Gastrocnemius medialis (tissue), 4 donors: Measurements from ENCODE around the gene ZC3H15. TPM values are rescaled to one million over a fixed set of nuclear protein-coding genes. Genes with fewer than 3 reads are reported as not detected.

Experiments
- ATAC-seq, 2 donors: fragments of 150-250 bp; one replicate each; pipeline ENCODE4 v1.9.1; 2016
- DNase-seq, 2 donors: peaks; one replicate each; pipeline ENCODE4 v3.0.0-alpha.2; 2019
- H3K27ac ChIP-seq, 4 donors: fragments of 200-600 bp; sonication (generic); 1 replicate in 1 of 4; 2 replicates in 3 of 4; pipeline ENCODE4 v1.5.1; 2016 to 2018; ENCODE audit warnings: mild to moderate bottlenecking in 2 of 4, moderate library complexity in 1 of 4
- H3K27me3 ChIP-seq, 3 donors: fragments of 200-600 bp; sonication (generic) in 2 of 3; 1 replicate in 1 of 3; 2 replicates in 2 of 3; pipeline versions ENCODE4 v1.5.1 to v1.6.0; 2016 to 2019; ENCODE audit warnings: mild to moderate bottlenecking in 1 of 3, moderate library complexity in 1 of 3
- H3K36me3 ChIP-seq, 2 donors: fragments of 200-600 bp; sonication (generic) in 1 of 2; one replicate each; pipeline ENCODE4 v1.5.1; 2017 to 2018
- H3K4me1 ChIP-seq, 2 donors: fragments of 200-600 bp; sonication (generic) in 1 of 2; one replicate each; pipeline ENCODE4 v1.5.1; 2016 to 2017; ENCODE audit warnings: mild to moderate bottlenecking in 2 of 2
- H3K4me3 ChIP-seq, 4 donors: fragments of 200-600 bp; sonication (generic) in 3 of 4; 1 replicate in 1 of 4; 2 replicates in 3 of 4; pipeline ENCODE4 v1.5.1; 2016 to 2019; ENCODE audit warnings: mild to moderate bottlenecking in 2 of 4
- H3K9me3 ChIP-seq, 3 donors: fragments of 200-600 bp; sonication (generic) in 2 of 3; 1 replicate in 1 of 3; 2 replicates in 2 of 3; pipeline ENCODE4 v1.5.1; 2016 to 2019
- POLR2A ChIP-seq, 2 donors: fragments of 450-650 bp; IDR thresholded peaks; one replicate each; pipeline ENCODE4 v1.6.1; 2017; ENCODE audit warnings: antibody characterized with exemption in 2 of 2, mild to moderate bottlenecking in 2 of 2, moderate library complexity in 2 of 2
- in situ Hi-C, 4 donors: fragments of 200-750 bp; cut with MboI; loops; one replicate each; pipeline versions ENCODE4 v1.15.0 to v1.8.0; 2017; ENCODE audit warnings: low sequenced_read_pairs in 4 of 4
- intact Hi-C: fragments of 100-400 bp; cut with DNase I; formaldehyde crosslinking; loops from one replicate; pipeline ENCODE4 v1.15.1; 2023; ENCODE audit warnings: low total_unique reads
- total RNA-seq, 4 donors: library from RNA; depleted of rRNA; stranded (reverse); fragments of >200 nt; gene quantifications; one replicate each; pipeline versions ENCODE4 v1.1.0 to v1.2.3, GENCODE V29; 2016
- TF ChIP-seq, protein P1 (sequence below), 5 experiments: fragments of 450-650 bp in 3 of 5; fragments of 200-600 bp in 2 of 5; sonication (generic) in 2 of 5; IDR thresholded peaks in 4 of 5; conservative IDR thresholded peaks in 1 of 5; 1 replicate in 4 of 5; 2 replicates in 1 of 5; pipeline ENCODE4 v1.5.1; 2016 to 2019; ENCODE audit warnings: antibody characterized with exemption in 5 of 5, mild to moderate bottlenecking in 3 of 5, moderate library complexity in 3 of 5

Gene ZC3H15
- total RNA-seq, 4 donors from 2014 or later, result 56.3 to 68.9 (median 63.0) TPM

DNA sequence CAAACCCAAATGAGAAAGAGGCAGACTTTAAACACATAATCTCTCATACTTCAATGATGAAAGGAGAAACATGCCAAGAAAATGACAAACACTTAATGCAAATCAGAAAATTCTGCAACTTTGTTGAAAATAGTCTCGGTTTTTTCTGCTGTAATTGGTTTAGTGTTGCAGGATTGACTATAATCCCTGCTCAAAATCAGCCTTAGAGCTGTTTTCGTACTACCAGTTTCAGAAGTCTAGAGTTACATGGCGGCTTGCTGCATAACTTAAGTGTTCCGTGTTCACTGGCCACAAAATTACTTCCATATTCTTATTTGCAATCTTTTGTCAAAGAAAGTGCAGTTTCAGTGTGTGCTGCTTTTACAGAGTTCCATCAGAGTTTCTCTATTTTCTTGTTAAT, 54.9 kb downstream of the ZC3H15 start:
- in situ Hi-C loops (no loop called here), intact Hi-C loops (no loop called here)
- DNase-seq (no peak), ATAC-seq (no peak)
- Histone ChIP-seq H3K9me3 (no peaks in the 10 kb centered on the region), H3K27ac (no peak overlapping the region), H3K4me3 (no peak overlapping the region), H3K27me3 (no peaks in the 10 kb centered on the region), H3K4me1 (peaks cover 0 to 4% of the 10 kb centered on the region in 2 donors), H3K36me3 (no peaks in the 10 kb centered on the region)
- no peak for TF ChIP-seq POLR2A (IDR thresholded peaks at IDR 0.05)
- TF ChIP-seq, protein P1, sequence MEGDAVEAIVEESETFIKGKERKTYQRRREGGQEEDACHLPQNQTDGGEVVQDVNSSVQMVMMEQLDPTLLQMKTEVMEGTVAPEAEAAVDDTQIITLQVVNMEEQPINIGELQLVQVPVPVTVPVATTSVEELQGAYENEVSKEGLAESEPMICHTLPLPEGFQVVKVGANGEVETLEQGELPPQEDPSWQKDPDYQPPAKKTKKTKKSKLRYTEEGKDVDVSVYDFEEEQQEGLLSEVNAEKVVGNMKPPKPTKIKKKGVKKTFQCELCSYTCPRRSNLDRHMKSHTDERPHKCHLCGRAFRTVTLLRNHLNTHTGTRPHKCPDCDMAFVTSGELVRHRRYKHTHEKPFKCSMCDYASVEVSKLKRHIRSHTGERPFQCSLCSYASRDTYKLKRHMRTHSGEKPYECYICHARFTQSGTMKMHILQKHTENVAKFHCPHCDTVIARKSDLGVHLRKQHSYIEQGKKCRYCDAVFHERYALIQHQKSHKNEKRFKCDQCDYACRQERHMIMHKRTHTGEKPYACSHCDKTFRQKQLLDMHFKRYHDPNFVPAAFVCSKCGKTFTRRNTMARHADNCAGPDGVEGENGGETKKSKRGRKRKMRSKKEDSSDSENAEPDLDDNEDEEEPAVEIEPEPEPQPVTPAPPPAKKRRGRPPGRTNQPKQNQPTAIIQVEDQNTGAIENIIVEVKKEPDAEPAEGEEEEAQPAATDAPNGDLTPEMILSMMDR (IDR thresholded peaks at IDR 0.05 in 4 of 5, conservative IDR thresholded peaks at IDR 0.05 in 1 of 5), result no peak

DNA sequence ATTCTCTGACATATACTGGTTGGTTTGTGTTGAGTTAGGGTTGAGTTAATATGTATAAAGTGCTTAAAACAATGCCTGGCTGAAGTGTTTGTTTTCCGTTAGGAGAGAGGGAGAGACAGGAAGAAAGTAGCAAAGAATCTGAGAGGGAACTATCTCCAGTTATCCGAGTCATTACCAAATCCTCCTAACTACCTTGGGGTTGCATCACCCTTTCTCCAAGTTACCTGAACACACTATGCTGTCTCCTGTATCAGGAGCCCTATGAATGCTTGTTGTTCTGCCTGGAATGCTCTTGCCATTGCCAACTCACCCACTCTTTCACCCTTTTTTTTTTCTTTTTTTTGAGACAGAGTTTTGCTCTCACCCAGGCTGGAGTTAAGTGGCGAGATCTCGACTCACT, 55.9 kb downstream of the ZC3H15 start:
- peaks cover 0 to 4% of the 10 kb centered on the region in 2 donors for H3K4me1 ChIP-seq
- H3K36me3 ChIP-seq, result no peaks in the 10 kb centered on the region
- H3K27ac ChIP-seq, result no peak overlapping the region
- no peak overlapping the region for H3K4me3 ChIP-seq
- no peaks in the 10 kb centered on the region for H3K27me3 ChIP-seq
- in situ Hi-C loops (no loop called here), intact Hi-C loops (no loop called here)
- no peak for TF ChIP-seq POLR2A (IDR thresholded peaks at IDR 0.05)
- TF ChIP-seq, protein P1 (IDR thresholded peaks at IDR 0.05 in 4 of 5, conservative IDR thresholded peaks at IDR 0.05 in 1 of 5), result no peak
- ATAC-seq, result no peak
- no peaks in the 10 kb centered on the region for H3K9me3 ChIP-seq
- no peak for DNase-seq

DNA sequence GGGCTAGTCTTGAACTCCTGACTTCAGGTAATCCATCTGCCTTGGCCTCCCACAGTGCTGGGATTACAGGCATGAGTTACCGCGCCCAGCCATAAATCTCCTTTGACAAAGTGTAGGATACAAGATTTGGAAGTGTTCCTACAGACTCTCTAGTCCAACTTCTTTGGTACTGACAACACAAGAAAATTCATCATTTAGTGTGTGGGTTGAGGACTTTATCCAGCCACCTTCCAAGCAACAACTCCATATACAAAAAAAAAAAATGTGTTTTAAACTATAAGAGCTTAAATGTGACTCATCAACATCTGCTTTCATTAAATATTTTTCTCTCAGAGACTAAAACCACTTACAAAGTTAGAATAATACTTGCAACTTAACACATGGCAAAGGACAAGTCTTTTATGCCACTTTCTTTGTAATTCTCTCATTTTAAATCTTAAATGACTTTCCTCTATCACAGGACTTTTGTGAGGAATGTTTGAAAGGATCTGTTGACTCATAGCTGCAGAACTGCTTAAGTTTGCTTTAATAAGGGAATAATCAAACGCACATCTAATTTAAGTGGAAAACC, 57.6 kb downstream of the ZC3H15 start:
- Histone ChIP-seq H3K9me3 (no peaks in the 10 kb centered on the region), H3K4me1 (peaks cover 0 to 4% of the 10 kb centered on the region in 2 donors), H3K36me3 (no peaks in the 10 kb centered on the region), H3K27me3 (no peaks in the 10 kb centered on the region), H3K4me3 (no peak overlapping the region), H3K27ac (peak overlapping the region in 2 of 4 donors; percentile 18 to 29)
- in situ Hi-C loops, result no loop called here
- intact Hi-C loops, result no loop called here
- ATAC-seq (no peak), DNase-seq (no peak)
- TF ChIP-seq POLR2A (IDR thresholded peaks at IDR 0.05), result no peak
- TF ChIP-seq, protein P1 (IDR thresholded peaks at IDR 0.05 in 4 of 5, conservative IDR thresholded peaks at IDR 0.05 in 1 of 5), result no peak

DNA sequence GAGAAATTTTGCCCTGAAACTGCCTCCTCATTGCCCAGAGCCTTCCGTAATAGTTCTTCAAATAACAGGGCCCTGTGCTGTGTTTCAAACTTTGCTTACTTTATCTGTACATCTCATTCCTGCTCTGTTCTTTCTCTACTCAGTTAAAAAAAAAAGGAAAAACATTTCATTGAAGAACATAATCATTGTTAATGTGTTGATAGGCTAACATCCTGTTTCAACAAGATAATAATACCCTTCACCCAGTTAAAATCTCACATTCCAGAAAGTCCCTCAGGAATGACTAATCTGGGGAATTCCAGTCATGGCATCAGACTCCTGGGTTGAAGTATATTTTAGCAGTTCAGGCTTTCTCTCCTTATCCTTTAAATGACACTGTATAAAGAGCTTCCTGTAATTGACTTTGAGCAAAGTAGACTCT, 58.2 kb downstream of the ZC3H15 start:
- in situ Hi-C loops, result no loop called here
- DNase-seq (no peak), ATAC-seq (peak; percentile 33 to 58)
- no peak overlapping the region for H3K4me3 ChIP-seq
- H3K27ac ChIP-seq, result peak overlapping the region in 2 of 4 donors; percentile 18 to 29
- no peaks in the 10 kb centered on the region for H3K36me3 ChIP-seq
- intact Hi-C loops, result no loop called here
- TF ChIP-seq POLR2A (IDR thresholded peaks at IDR 0.05), result no peak
- TF ChIP-seq, protein P1 (IDR thresholded peaks at IDR 0.05 in 4 of 5, conservative IDR thresholded peaks at IDR 0.05 in 1 of 5), result no peak
- no peaks in the 10 kb centered on the region for H3K27me3 ChIP-seq
- H3K4me1 ChIP-seq, result peaks cover 0 to 4% of the 10 kb centered on the region in 2 donors
- no peaks in the 10 kb centered on the region for H3K9me3 ChIP-seq

DNA sequence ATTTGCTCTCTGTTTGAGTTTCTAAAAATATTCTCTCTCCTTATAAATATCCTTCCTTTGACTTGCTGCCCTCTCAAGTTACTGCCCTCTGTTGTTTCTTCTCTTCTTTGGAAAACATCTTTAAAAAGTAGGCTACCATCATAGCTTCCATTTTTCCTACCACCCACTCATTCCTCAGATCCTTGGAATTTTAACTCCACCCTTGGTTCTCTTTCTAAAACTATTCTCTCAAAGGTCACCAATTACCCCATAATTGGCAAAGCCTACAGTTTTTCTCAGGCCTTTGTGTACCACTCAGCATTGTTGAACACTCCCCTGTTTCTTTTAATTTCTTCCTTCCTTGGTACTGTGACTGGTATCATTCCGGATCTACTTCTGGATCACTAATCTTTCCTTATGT, 60.8 kb downstream of the ZC3H15 start:
- Histone ChIP-seq H3K27ac (no peak overlapping the region), H3K36me3 (no peaks in the 10 kb centered on the region), H3K4me1 (peaks cover 0 to 4% of the 10 kb centered on the region in 2 donors), H3K9me3 (no peaks in the 10 kb centered on the region), H3K27me3 (no peaks in the 10 kb centered on the region), H3K4me3 (no peak overlapping the region)
- ATAC-seq, result no peak
- in situ Hi-C loops, result no loop called here
- no peak for DNase-seq
- intact Hi-C loops, result no loop called here
- TF ChIP-seq POLR2A (IDR thresholded peaks at IDR 0.05), result no peak
- TF ChIP-seq, protein P1 (IDR thresholded peaks at IDR 0.05 in 4 of 5, conservative IDR thresholded peaks at IDR 0.05 in 1 of 5), result no peak
